ENCODE data around the gene TSPAN12.
A peak's percentile ranks its signal among the peaks of the same experiment; 100 is the strongest.
"Not testable (repeated sequence)": the region's sequence is repeated elsewhere in the genome, so short reads cannot be mapped to it uniquely, and the experiment has no call there.

Gene TSPAN12

GRCh38 chr7:120805636-120806388 lies 52.1 kb downstream of the TSPAN12 start:
- peak; percentile 19 for DNase-seq (ENCODE audit: low read depth)

- no peak for DNase-seq (ENCODE audit: low read depth)
Observed at GRCh38 chr7:120802751-120803150, 55.2 kb downstream of the TSPAN12 start.

GRCh38 chr7:120799813-120800475 lies 58.0 kb downstream of the TSPAN12 start:
- DNase-seq (ENCODE audit: low read depth), result no peak

- no peak for DNase-seq (ENCODE audit: low read depth)
Observed at GRCh38 chr7:120799147-120799546, 58.8 kb downstream of the TSPAN12 start.

GRCh38 chr7:120797026-120797645 lies 60.8 kb downstream of the TSPAN12 start:
- DNase-seq (ENCODE audit: low read depth), result no peak

GRCh38 chr7:120794106-120794729 lies 63.7 kb downstream of the TSPAN12 start:
- DNase-seq (ENCODE audit: low read depth), result no peak

- no peak for DNase-seq (ENCODE audit: low read depth)
Observed at GRCh38 chr7:120793213-120793936, 64.6 kb downstream of the TSPAN12 start.

- no peak for DNase-seq (ENCODE audit: low read depth)
Observed at GRCh38 chr7:120792861-120793130, 65.1 kb downstream of the TSPAN12 start.

- peak; percentile 28 for DNase-seq (ENCODE audit: low read depth)
Observed at GRCh38 chr7:120792091-120792860, 65.7 kb downstream of the TSPAN12 start.

- no peak for DNase-seq (ENCODE audit: low read depth)
Observed at GRCh38 chr7:120785095-120785494, 72.8 kb downstream of the TSPAN12 start.

- DNase-seq (ENCODE audit: low read depth), result no peak
Observed at GRCh38 chr7:120783721-120784120, 74.2 kb downstream of the TSPAN12 start.

- DNase-seq (ENCODE audit: low read depth), result no peak
Observed at GRCh38 chr7:120783273-120783672, 74.7 kb downstream of the TSPAN12 start.

GRCh38 chr7:120781924-120782323 lies 76.0 kb downstream of the TSPAN12 start:
- not testable (repeated sequence) for DNase-seq (ENCODE audit: low read depth)

- DNase-seq (ENCODE audit: low read depth), result no peak
Observed at GRCh38 chr7:120780938-120781337, 77.0 kb downstream of the TSPAN12 start.

- not testable (repeated sequence) for DNase-seq (ENCODE audit: low read depth)
Observed at GRCh38 chr7:120780451-120780850, 77.5 kb downstream of the TSPAN12 start.

- DNase-seq (ENCODE audit: low read depth), result not testable (repeated sequence)
Observed at GRCh38 chr7:120779078-120779477, 78.9 kb downstream of the TSPAN12 start.

GRCh38 chr7:120775755-120776154 lies 82.2 kb downstream of the TSPAN12 start:
- no peak for DNase-seq (ENCODE audit: low read depth)

- no peak for DNase-seq (ENCODE audit: low read depth)
Observed at GRCh38 chr7:120774481-120774880, 83.5 kb downstream of the TSPAN12 start.

- no peak for DNase-seq (ENCODE audit: low read depth)
Observed at GRCh38 chr7:120770206-120770605, 87.7 kb downstream of the TSPAN12 start.

- DNase-seq (ENCODE audit: low read depth), result no peak
Observed at GRCh38 chr7:120760851-120761250, 97.1 kb downstream of the TSPAN12 start.

- no peak for DNase-seq (ENCODE audit: low read depth)
Observed at GRCh38 chr7:120760050-120760449, 97.9 kb downstream of the TSPAN12 start.
